ENCODE data around the gene SEMA4G. TPM values are rescaled to one million over a fixed set of nuclear protein-coding genes. Genes with fewer than 3 reads are reported as not detected.
A peak's percentile ranks its signal among the peaks of the same experiment; 100 is the strongest.

Gene SEMA4G
- total and polyA plus RNA-seq, 2 of the 13 experiments (the other 11 are each of a cell fraction or from before 2014, with no cell fraction given) = 46.2 to 207 TPM

GRCh38 chr10:100986952-100987684 is 17.8 kb downstream of the SEMA4G start, which contains the start of the genes MRPL43 and TWNK (continued):
- TF ChIP-seq ZNF704 (CRISPR knock-in tag; IDR thresholded peaks at IDR 0.05; ENCODE audit: borderline replicate concordance) = peak; percentile 80
- 0 out of 2 replicates have a peak, but pooled peaks have one; percentile 23 for TF ChIP-seq ISL2 (CRISPR knock-in tag; IDR thresholded peaks at IDR 0.05)
- TF ChIP-seq ZNF883 (CRISPR knock-in tag; IDR thresholded peaks at IDR 0.05; ENCODE audit: not compliant biosample characterization) = peak; percentile 74
- no peak for TF ChIP-seq ZNF24 (IDR thresholded peaks at IDR 0.05)
- TF ChIP-seq FOXO4 (CRISPR knock-in tag; conservative IDR thresholded peaks at IDR 0.05) = no peak
- no peak for TF ChIP-seq NFE2L2 (IDR thresholded peaks at IDR 0.05; ENCODE audit: low read length)
- peak; percentile 51; the same call in 1 of the 2 replicates for TF ChIP-seq ZNF235 (CRISPR knock-in tag; IDR thresholded peaks at IDR 0.05; ENCODE audit: borderline replicate concordance)
- no peak for TF ChIP-seq E2F5 (CRISPR knock-in tag; conservative IDR thresholded peaks at IDR 0.05)
- peak; percentile 73; the same call in 1 of the 2 replicates for TF ChIP-seq ZNF414 (CRISPR knock-in tag; IDR thresholded peaks at IDR 0.05)
- TF ChIP-seq ZNF646 (CRISPR knock-in tag; IDR thresholded peaks at IDR 0.05) = no peak
- TF ChIP-seq GTF3A (CRISPR knock-in tag; conservative IDR thresholded peaks at IDR 0.05) = peak; percentile 14; the same call in 1 of the 2 replicates
- TF ChIP-seq STAT6 (CRISPR knock-in tag; IDR thresholded peaks at IDR 0.05; ENCODE audit: borderline replicate concordance) = no peak; the same call in 1 of the 2 replicates
- TF ChIP-seq MXD1 (CRISPR knock-in tag; IDR thresholded peaks at IDR 0.05) = peak; percentile 92
